ENCODE measurements around the gene TEX12.

TEX12 gene

GRCh38 chr11:112213753-112214152 is 46.6 kb downstream of the TEX12 start:
- Histone ChIP-seq H3K79me2 (ENCODE audit: low read length) (no peaks in the 10 kb centered on the region), H3K9me3 (ENCODE audit: insufficient read depth, low read length) (no peaks in the 10 kb centered on the region), H3K9ac (ENCODE audit: low read length) (no peak overlapping the region), H3K27ac (ENCODE audit: low read length) (no peak overlapping the region), H2AFZ (ENCODE audit: low read depth, low read length) (no peak overlapping the region), H3K4me1 (ENCODE audit: low read length) (peaks cover 4% of the 10 kb centered on the region), H3K36me3 (replicated peaks; ENCODE audit: low read depth, low read length) (no peaks in the 10 kb centered on the region), H3K4me2 (ENCODE audit: low read length) (no peak overlapping the region), H3K27me3 (ENCODE audit: low read depth, low read length) (peaks cover 28% of the 10 kb centered on the region), H3K4me3 (ENCODE audit: low read length) (no peak overlapping the region), H4K20me1 (ENCODE audit: insufficient read depth, low read length) (no peaks in the 10 kb centered on the region)
- no peak for TF ChIP-seq EZH2phosphoT487 (IDR thresholded peaks at IDR 0.05; ENCODE audit: low read depth)
- TF ChIP-seq, protein P1, sequence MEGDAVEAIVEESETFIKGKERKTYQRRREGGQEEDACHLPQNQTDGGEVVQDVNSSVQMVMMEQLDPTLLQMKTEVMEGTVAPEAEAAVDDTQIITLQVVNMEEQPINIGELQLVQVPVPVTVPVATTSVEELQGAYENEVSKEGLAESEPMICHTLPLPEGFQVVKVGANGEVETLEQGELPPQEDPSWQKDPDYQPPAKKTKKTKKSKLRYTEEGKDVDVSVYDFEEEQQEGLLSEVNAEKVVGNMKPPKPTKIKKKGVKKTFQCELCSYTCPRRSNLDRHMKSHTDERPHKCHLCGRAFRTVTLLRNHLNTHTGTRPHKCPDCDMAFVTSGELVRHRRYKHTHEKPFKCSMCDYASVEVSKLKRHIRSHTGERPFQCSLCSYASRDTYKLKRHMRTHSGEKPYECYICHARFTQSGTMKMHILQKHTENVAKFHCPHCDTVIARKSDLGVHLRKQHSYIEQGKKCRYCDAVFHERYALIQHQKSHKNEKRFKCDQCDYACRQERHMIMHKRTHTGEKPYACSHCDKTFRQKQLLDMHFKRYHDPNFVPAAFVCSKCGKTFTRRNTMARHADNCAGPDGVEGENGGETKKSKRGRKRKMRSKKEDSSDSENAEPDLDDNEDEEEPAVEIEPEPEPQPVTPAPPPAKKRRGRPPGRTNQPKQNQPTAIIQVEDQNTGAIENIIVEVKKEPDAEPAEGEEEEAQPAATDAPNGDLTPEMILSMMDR (IDR thresholded peaks at IDR 0.05; ENCODE audit: low read depth, low read length): no peak

GRCh38 chr11:112215621-112216020 is 48.4 kb downstream of the TEX12 start:
- Histone ChIP-seq H3K27ac (ENCODE audit: low read length) (no peak overlapping the region), H3K4me2 (ENCODE audit: low read length) (no peak overlapping the region), H3K4me3 (ENCODE audit: low read length) (no peak overlapping the region), H4K20me1 (ENCODE audit: insufficient read depth, low read length) (no peaks in the 10 kb centered on the region), H3K36me3 (replicated peaks; ENCODE audit: low read depth, low read length) (no peaks in the 10 kb centered on the region), H3K4me1 (ENCODE audit: low read length) (peaks cover 4% of the 10 kb centered on the region), H3K9ac (ENCODE audit: low read length) (no peak overlapping the region), H2AFZ (ENCODE audit: low read depth, low read length) (no peak overlapping the region), H3K27me3 (ENCODE audit: low read depth, low read length) (peaks cover 10% of the 10 kb centered on the region), H3K9me3 (ENCODE audit: insufficient read depth, low read length) (no peaks in the 10 kb centered on the region), H3K79me2 (ENCODE audit: low read length) (no peaks in the 10 kb centered on the region)
- TF ChIP-seq, protein P1 (IDR thresholded peaks at IDR 0.05; ENCODE audit: low read depth, low read length): no peak
- no peak for TF ChIP-seq EZH2phosphoT487 (IDR thresholded peaks at IDR 0.05; ENCODE audit: low read depth)

- peaks cover 1% of the 10 kb centered on the region for H3K4me1 ChIP-seq (ENCODE audit: low read length)
- H2AFZ ChIP-seq (ENCODE audit: low read depth, low read length): no peak overlapping the region
- peaks cover 6% of the 10 kb centered on the region for H3K27me3 ChIP-seq (ENCODE audit: low read depth, low read length)
- no peak overlapping the region for H3K4me3 ChIP-seq (ENCODE audit: low read length)
- H3K27ac ChIP-seq (ENCODE audit: low read length): no peak overlapping the region
- no peak for TF ChIP-seq EZH2phosphoT487 (IDR thresholded peaks at IDR 0.05; ENCODE audit: low read depth)
- TF ChIP-seq, protein P1 (IDR thresholded peaks at IDR 0.05; ENCODE audit: low read depth, low read length): no peak
- no peaks in the 10 kb centered on the region for H4K20me1 ChIP-seq (ENCODE audit: insufficient read depth, low read length)
- H3K36me3 ChIP-seq (replicated peaks; ENCODE audit: low read depth, low read length): no peaks in the 10 kb centered on the region
- no peaks in the 10 kb centered on the region for H3K9me3 ChIP-seq (ENCODE audit: insufficient read depth, low read length)
- no peak overlapping the region for H3K9ac ChIP-seq (ENCODE audit: low read length)
- no peaks in the 10 kb centered on the region for H3K79me2 ChIP-seq (ENCODE audit: low read length)
- no peak overlapping the region for H3K4me2 ChIP-seq (ENCODE audit: low read length)
Observed at GRCh38 chr11:112216561-112217105, 49.5 kb downstream of the TEX12 start.

GRCh38 chr11:112219476-112220232 is 52.5 kb downstream of the TEX12 start:
- TF ChIP-seq EZH2phosphoT487 (IDR thresholded peaks at IDR 0.05; ENCODE audit: low read depth): no peak
- TF ChIP-seq, protein P1 (IDR thresholded peaks at IDR 0.05; ENCODE audit: low read depth, low read length): peak; percentile 79
- H3K9ac ChIP-seq (ENCODE audit: low read length): no peak overlapping the region
- no peaks in the 10 kb centered on the region for H3K79me2 ChIP-seq (ENCODE audit: low read length)
- no peaks in the 10 kb centered on the region for H3K27me3 ChIP-seq (ENCODE audit: low read depth, low read length)
- no peak overlapping the region for H3K4me3 ChIP-seq (ENCODE audit: low read length)
- H3K4me1 ChIP-seq (ENCODE audit: low read length): no peaks in the 10 kb centered on the region
- H3K36me3 ChIP-seq (replicated peaks; ENCODE audit: low read depth, low read length): no peaks in the 10 kb centered on the region
- H4K20me1 ChIP-seq (ENCODE audit: insufficient read depth, low read length): no peaks in the 10 kb centered on the region
- H3K4me2 ChIP-seq (ENCODE audit: low read length): peak overlapping the region; percentile 49
- H3K27ac ChIP-seq (ENCODE audit: low read length): no peak overlapping the region
- peak overlapping the region; percentile 86; the same call in 1 of the 2 replicates for H2AFZ ChIP-seq (ENCODE audit: low read depth, low read length)
- H3K9me3 ChIP-seq (ENCODE audit: insufficient read depth, low read length): no peaks in the 10 kb centered on the region
